ENCODE data around the gene MACROD2. TPM values are rescaled to one million over a fixed set of nuclear protein-coding genes. Genes with fewer than 3 reads are reported as not detected.
A peak's percentile ranks its signal among the peaks of the same experiment; 100 is the strongest.

MACROD2 gene
- total and polyA plus RNA-seq, 2 experiments from 2014 or later = 2.8 to 4.3 TPM

GRCh38 chr20:15564981-15565380, 1569.7 kb downstream of the MACROD2 start:
- no peak overlapping the region for H3K4me3 ChIP-seq
- TF ChIP-seq JUNB (IDR thresholded peaks at IDR 0.05; ENCODE audit: unreplicated experiment) = no peak
- TF ChIP-seq ZNF331 (CRISPR knock-in tag; IDR thresholded peaks at IDR 0.05; ENCODE audit: low read depth) = no peak
- TF ChIP-seq CTCF (conservative IDR thresholded peaks at IDR 0.05; ENCODE audit: low read depth in 2 of 2) = no peak
- TF ChIP-seq ETS1 (IDR thresholded peaks at IDR 0.05) = no peak
- no peak for TF ChIP-seq ZNF114 (CRISPR knock-in tag; IDR thresholded peaks at IDR 0.05)
- no peak for TF ChIP-seq EZH2 (IDR thresholded peaks at IDR 0.05; ENCODE audit: low read depth, unreplicated experiment)
- TF ChIP-seq ZNF462 (CRISPR knock-in tag; IDR thresholded peaks at IDR 0.05) = no peak
- no peak for TF ChIP-seq POLR2AphosphoS5 (IDR thresholded peaks at IDR 0.05; ENCODE audit: low read depth)
- TF ChIP-seq EZH2phosphoT487 (IDR thresholded peaks at IDR 0.05; ENCODE audit: unreplicated experiment) = no peak
- TF ChIP-seq STAT1 (IDR thresholded peaks at IDR 0.05; ENCODE audit: unreplicated experiment) = no peak
- no peak for TF ChIP-seq REST (IDR thresholded peaks at IDR 0.05; ENCODE audit: unreplicated experiment)
- no peak for TF ChIP-seq CREB1 (CRISPR knock-in tag; IDR thresholded peaks at IDR 0.05; ENCODE audit: low read depth)
- H3K27me3 Mint-ChIP-seq (ENCODE audit: insufficient read depth, low read depth, poor library complexity) = no peaks in the 10 kb centered on the region
- no peak overlapping the region for H2AFZ ChIP-seq
- H3K79me2 ChIP-seq (replicated peaks; ENCODE audit: insufficient read depth) = no peaks in the 10 kb centered on the region
- no peak overlapping the region for H3K27ac ChIP-seq (ENCODE audit: low read depth)
- DNase-seq (ENCODE audit: low spot score) (no peak), ATAC-seq (no peak)
- no peaks in the 10 kb centered on the region for H3K27me3 ChIP-seq (ENCODE audit: insufficient read depth)
- no peaks in the 10 kb centered on the region; the same call in 2 of the 3 replicates for H3K9me3 Mint-ChIP-seq
- H3K4me3 Mint-ChIP-seq = no peak overlapping the region
- H3K27ac Mint-ChIP-seq = peak overlapping the region; percentile 21; the same call in 1 of the 2 replicates
- H3K4me1 Mint-ChIP-seq = peaks cover 39% of the 10 kb centered on the region
- H3K9me2 ChIP-seq (ENCODE audit: insufficient read depth) = peaks cover under 1% of the 10 kb centered on the region; the same call in 1 of the 2 replicates
- H3K4me2 ChIP-seq = no peak overlapping the region
- H3F3A ChIP-seq (replicated peaks; ENCODE audit: low read depth) = no peaks in the 10 kb centered on the region
- H3K4me1 ChIP-seq (ENCODE audit: insufficient read depth) = peaks cover 26% of the 10 kb centered on the region
- no peaks in the 10 kb centered on the region for H4K20me1 ChIP-seq (replicated peaks; ENCODE audit: insufficient read depth)
- H3K36me3 ChIP-seq (ENCODE audit: insufficient read depth) = no peaks in the 10 kb centered on the region
- no peaks in the 10 kb centered on the region for H3K36me3 Mint-ChIP-seq (ENCODE audit: low read depth)

All from GM23338 (cell line).